ENCODE data around the gene STX8. TPM values are rescaled to one million over a fixed set of nuclear protein-coding genes. Genes with fewer than 3 reads are reported as not detected.

STX8 gene
- total and polyA plus RNA-seq, 9 of the 15 experiments (the other 6 are each of a cell fraction or from before 2014, with no cell fraction given) = 14.6 to 42.5 (median 22.1) TPM

- no peak for TF ChIP-seq HMGXB4 (CRISPR knock-in tag; IDR thresholded peaks at IDR 0.05)
- TF ChIP-seq RFX7 (CRISPR knock-in tag; IDR thresholded peaks at IDR 0.05) = no peak
- no peak for TF ChIP-seq MECOM (CRISPR knock-in tag; IDR thresholded peaks at IDR 0.05)
Observed at GRCh38 chr17:9270921-9271320, 304.7 kb downstream of the STX8 start (continued).

GRCh38 chr17:9269350-9270035, 306.1 kb downstream of the STX8 start:
- peaks cover 0 to 36% of the 10 kb centered on the region in 2 experiments; a peak in 2 of 5 replicates for H3K27me3 ChIP-seq (ENCODE audit: control insufficient read depth in 2 of 2, insufficient read depth in 2 of 2, low read length in 2 of 2)
- H3K79me2 ChIP-seq (ENCODE audit: control insufficient read depth, insufficient read depth, low read length) = no peaks in the 10 kb centered on the region
- intact Hi-C loops (cut with micrococcal nuclease) (no loop called here), in situ Hi-C loops (cut with MboI) (no loop called here)
- BruUV-seq (replicated peaks) = no TSS peak
- H3K4me2 ChIP-seq (ENCODE audit: insufficient read depth, low read length) = no peak overlapping the region
- H2AFZ ChIP-seq (ENCODE audit: low read depth, low read length) = no peak overlapping the region
- no peak for ATAC-seq
- H3K4me1 ChIP-seq (replicated peaks in 1 of 2; ENCODE audit: control insufficient read depth in 2 of 2, insufficient read depth in 2 of 2, low read length in 2 of 2) = no peaks in the 10 kb centered on the region
- TF ChIP-seq ZNF133 (CRISPR knock-in tag; IDR thresholded peaks at IDR 0.05) (no peak), HDAC3 (IDR thresholded peaks at IDR 0.05; ENCODE audit: borderline replicate concordance, partially characterized antibody) (no peak)
- no peaks in the 10 kb centered on the region for H3K9me3 ChIP-seq (replicated peaks; ENCODE audit: control insufficient read depth, insufficient read depth, low read depth, low read length)
- 9% methylated on average over 7 of the region's 7 CpGs for WGBS (ENCODE audit: insufficient coverage, low coverage, missing lambda C conversion rate)
- H3K9me1 ChIP-seq (ENCODE audit: control insufficient read depth, insufficient read depth, low read length) = no peaks in the 10 kb centered on the region
- no peak for FAIRE-seq
- H4K20me1 ChIP-seq (replicated peaks; ENCODE audit: control insufficient read depth, insufficient read depth, low read length) = no peaks in the 10 kb centered on the region
- no peak overlapping the region for H3K27ac ChIP-seq (ENCODE audit: extremely low read depth, low read depth, low read length)
- no peak overlapping the region for H3K4me3 ChIP-seq
- ChIA-PET POLR2A (interaction anchor here (0.5 kb wide), 1 partner anchor 428 kb away, joined by 3 read pairs; no protein-coding TSS in a partner anchor), CTCF (ENCODE audit: low intra/inter-chr PET ratio) (no interaction called here)
- DNase-seq (ENCODE audit: extremely low read depth in 1 of 4, low spot score in 3 of 4) = no peak
- no peak overlapping the region for H3K9ac ChIP-seq (ENCODE audit: insufficient read depth in 1 of 2, low read depth in 2 of 2, low read length in 2 of 2)
- H3K36me3 ChIP-seq (ENCODE audit: control insufficient read depth, insufficient read depth, low read length) = no peaks in the 10 kb centered on the region
